ENCODE results near the gene ANKRD39. TPM values are rescaled to one million over a fixed set of nuclear protein-coding genes. Genes with fewer than 3 reads are reported as not detected.

The ANKRD39 gene
- total RNA-seq, 1 experiment from 2014 or later, result 19.3 TPM

DNA sequence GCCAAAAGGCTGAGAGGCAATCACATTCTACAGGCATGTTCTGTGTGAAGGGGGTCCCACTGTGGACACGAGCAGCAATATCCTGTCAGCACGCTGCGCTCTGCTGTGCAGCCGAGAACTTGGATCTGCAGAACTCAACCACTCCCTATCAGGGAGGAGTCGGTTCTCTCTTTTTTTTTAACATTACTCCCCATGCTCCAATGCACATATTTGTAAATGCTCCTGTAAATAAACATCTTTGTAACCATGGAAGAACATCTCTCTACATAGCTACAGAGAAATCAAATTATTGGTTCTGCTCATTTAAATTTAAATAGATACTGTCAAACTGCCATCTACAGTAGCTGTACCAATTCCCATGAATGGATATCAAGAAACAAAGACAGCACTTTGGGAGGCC, 11.0 kb downstream of the ANKRD39 start:
- TF ChIP-seq, protein P1, sequence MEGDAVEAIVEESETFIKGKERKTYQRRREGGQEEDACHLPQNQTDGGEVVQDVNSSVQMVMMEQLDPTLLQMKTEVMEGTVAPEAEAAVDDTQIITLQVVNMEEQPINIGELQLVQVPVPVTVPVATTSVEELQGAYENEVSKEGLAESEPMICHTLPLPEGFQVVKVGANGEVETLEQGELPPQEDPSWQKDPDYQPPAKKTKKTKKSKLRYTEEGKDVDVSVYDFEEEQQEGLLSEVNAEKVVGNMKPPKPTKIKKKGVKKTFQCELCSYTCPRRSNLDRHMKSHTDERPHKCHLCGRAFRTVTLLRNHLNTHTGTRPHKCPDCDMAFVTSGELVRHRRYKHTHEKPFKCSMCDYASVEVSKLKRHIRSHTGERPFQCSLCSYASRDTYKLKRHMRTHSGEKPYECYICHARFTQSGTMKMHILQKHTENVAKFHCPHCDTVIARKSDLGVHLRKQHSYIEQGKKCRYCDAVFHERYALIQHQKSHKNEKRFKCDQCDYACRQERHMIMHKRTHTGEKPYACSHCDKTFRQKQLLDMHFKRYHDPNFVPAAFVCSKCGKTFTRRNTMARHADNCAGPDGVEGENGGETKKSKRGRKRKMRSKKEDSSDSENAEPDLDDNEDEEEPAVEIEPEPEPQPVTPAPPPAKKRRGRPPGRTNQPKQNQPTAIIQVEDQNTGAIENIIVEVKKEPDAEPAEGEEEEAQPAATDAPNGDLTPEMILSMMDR (IDR thresholded peaks at IDR 0.05; ENCODE audit: insufficient read depth in 1 of 2, low read depth in 1 of 2, low read length in 1 of 2, severe bottlenecking in 1 of 2, unreplicated experiment in 1 of 2), result no peak
- Histone ChIP-seq H3K4me3 (ENCODE audit: low read depth, low read length) (no peak overlapping the region), H3K4me1 (peaks cover 3% of the 10 kb centered on the region; the same call in 1 of the 2 replicates), H3K27me3 (replicated peaks; ENCODE audit: control insufficient read depth, insufficient read depth, low read length) (no peaks in the 10 kb centered on the region), H3K9me3 (no peaks in the 10 kb centered on the region), H3K36me3 (ENCODE audit: control insufficient read depth, insufficient read depth, low read length) (peaks cover 4% of the 10 kb centered on the region)
- BruUV-seq (replicated peaks), result no TSS peak
- DNase-seq, result no peak
- intact Hi-C loops (cut with micrococcal nuclease; ENCODE audit: unreplicated experiment), result no loop called here
- Mint-ChIP-seq H3K27ac (ENCODE audit: unreplicated experiment) (no peak overlapping the region), H3K36me3 (ENCODE audit: insufficient read depth, unreplicated experiment) (peaks cover 55% of the 10 kb centered on the region), H3K27me3 (ENCODE audit: insufficient read depth, unreplicated experiment) (no peaks in the 10 kb centered on the region), H3K9me3 (ENCODE audit: unreplicated experiment) (no peaks in the 10 kb centered on the region), H3K4me1 (ENCODE audit: low read depth, unreplicated experiment) (no peaks in the 10 kb centered on the region), H3K4me3 (ENCODE audit: unreplicated experiment) (no peak overlapping the region)
- POLR2A ChIA-PET, result no interaction called here
- CTCF ChIA-PET, result interaction anchor here (0.7 kb wide), 1 partner anchor 122 kb away, joined by 6 read pairs; no protein-coding TSS in a partner anchor

DNA sequence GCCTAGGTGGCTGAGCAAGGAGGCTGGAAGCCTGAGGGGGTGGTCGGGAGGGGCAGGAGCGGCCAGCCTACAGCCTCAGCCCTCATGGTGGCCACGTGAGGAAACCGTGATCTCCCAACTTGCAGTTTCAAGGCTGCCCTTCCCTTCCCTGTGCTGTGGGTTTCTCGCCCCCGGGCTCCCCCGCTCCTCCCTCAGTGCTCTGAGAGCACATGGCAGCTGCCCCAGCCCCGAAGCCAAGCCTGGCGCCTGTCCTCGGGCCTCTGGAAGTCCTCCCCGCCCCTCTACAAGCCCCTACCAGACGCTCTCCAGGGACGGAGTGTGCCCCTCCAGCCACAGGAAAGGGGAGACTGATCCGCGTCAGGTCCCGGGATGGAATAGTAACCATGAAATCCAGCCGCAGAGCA, 13.4 kb downstream of the ANKRD39 start:
- H3K9me3 Mint-ChIP-seq (ENCODE audit: unreplicated experiment), result no peaks in the 10 kb centered on the region
- TF ChIP-seq, protein P1 (IDR thresholded peaks at IDR 0.05; ENCODE audit: insufficient read depth in 1 of 2, low read depth in 1 of 2, low read length in 1 of 2, severe bottlenecking in 1 of 2, unreplicated experiment in 1 of 2), result no peak
- Histone ChIP-seq H3K27me3 (replicated peaks; ENCODE audit: control insufficient read depth, insufficient read depth, low read length) (no peaks in the 10 kb centered on the region), H3K36me3 (ENCODE audit: control insufficient read depth, insufficient read depth, low read length) (peaks cover 2% of the 10 kb centered on the region), H3K4me3 (ENCODE audit: low read depth, low read length) (no peak overlapping the region), H3K9me3 (no peaks in the 10 kb centered on the region), H3K4me1 (peaks cover 3% of the 10 kb centered on the region; the same call in 1 of the 2 replicates)
- H3K4me3 Mint-ChIP-seq (ENCODE audit: unreplicated experiment), result no peak overlapping the region
- H3K27ac Mint-ChIP-seq (ENCODE audit: unreplicated experiment), result no peak overlapping the region
- H3K4me1 Mint-ChIP-seq (ENCODE audit: low read depth, unreplicated experiment), result no peaks in the 10 kb centered on the region
- intact Hi-C loops (cut with micrococcal nuclease; ENCODE audit: unreplicated experiment), result no loop called here
- no peaks in the 10 kb centered on the region for H3K27me3 Mint-ChIP-seq (ENCODE audit: insufficient read depth, unreplicated experiment)
- H3K36me3 Mint-ChIP-seq (ENCODE audit: insufficient read depth, unreplicated experiment), result peaks cover 73% of the 10 kb centered on the region
- ChIA-PET CTCF (interaction anchor here (0.6 to 0.7 kb wide), 2 partner anchors 14 to 248 kb away, joined by 6 to 7 read pairs; no protein-coding TSS in a partner anchor), POLR2A (no interaction called here)
- BruUV-seq (replicated peaks), result no TSS peak
- no peak for DNase-seq

DNA sequence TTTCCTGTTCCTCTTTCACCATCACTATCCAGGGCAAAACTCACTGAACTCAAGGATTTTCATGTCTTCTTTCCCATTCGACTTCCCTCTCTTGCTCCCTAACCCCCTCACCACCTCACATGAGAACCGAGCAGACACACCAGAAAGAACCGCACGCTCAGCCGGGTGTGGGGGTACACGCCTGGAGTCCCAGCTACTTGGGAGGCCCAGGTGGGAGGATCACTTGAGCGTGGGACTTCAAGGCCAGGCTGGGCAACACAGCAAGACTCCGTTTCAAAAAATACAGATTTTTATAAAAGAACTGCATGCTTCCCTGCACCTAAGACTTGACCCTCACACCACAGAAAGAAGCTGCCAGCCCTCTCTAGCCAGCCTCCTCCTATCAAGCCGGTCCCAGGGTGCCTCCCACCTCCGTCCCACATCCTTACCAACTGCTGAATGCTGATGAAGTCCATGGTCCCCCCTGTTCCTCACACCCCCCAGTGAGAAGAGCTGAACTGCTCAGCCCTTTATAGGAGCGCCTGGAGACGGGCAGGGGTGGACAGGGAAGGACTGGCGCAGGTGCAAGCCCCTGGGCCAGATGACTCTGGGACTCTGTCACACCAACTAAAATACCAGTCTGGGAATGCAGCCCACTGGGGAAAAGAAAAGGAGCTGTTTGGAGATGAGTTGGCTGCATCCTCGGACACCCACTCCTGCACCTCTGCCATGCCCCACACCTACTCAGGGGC, 14.1 kb downstream of the ANKRD39 start, which contains the start of gene ANKRD23:
ANKRD23 (minus strand) TSS at position 484 of the 731 bp plus-strand sequence; CDS start at position 455, 29 bp downstream.
- Histone ChIP-seq H3K27me3 (replicated peaks; ENCODE audit: control insufficient read depth, insufficient read depth, low read length) (no peaks in the 10 kb centered on the region), H3K4me3 (ENCODE audit: low read depth, low read length) (no peak within 1 kb of the TSS), H3K9me3 (no peaks in the 10 kb centered on the region), H3K36me3 (ENCODE audit: control insufficient read depth, insufficient read depth, low read length) (peaks cover 2% of the 10 kb centered on the region), H3K4me1 (peaks cover 3% of the 10 kb centered on the region; the same call in 1 of the 2 replicates)
- no TSS peak for BruUV-seq (replicated peaks)
- CTCF ChIA-PET, result no interaction called here
- peaks cover 79% of the 10 kb centered on the region for H3K36me3 Mint-ChIP-seq (ENCODE audit: insufficient read depth, unreplicated experiment)
- intact Hi-C loops (cut with micrococcal nuclease; ENCODE audit: unreplicated experiment), result no loop called here
- H3K4me1 Mint-ChIP-seq (ENCODE audit: low read depth, unreplicated experiment), result no peaks in the 10 kb centered on the region
- TF ChIP-seq, protein P1 (IDR thresholded peaks at IDR 0.05; ENCODE audit: insufficient read depth in 1 of 2, low read depth in 1 of 2, low read length in 1 of 2, severe bottlenecking in 1 of 2, unreplicated experiment in 1 of 2), result no peak
- no peaks in the 10 kb centered on the region for H3K9me3 Mint-ChIP-seq (ENCODE audit: unreplicated experiment)
- no peaks in the 10 kb centered on the region for H3K27me3 Mint-ChIP-seq (ENCODE audit: insufficient read depth, unreplicated experiment)
- POLR2A ChIA-PET, result interaction anchor here (1.4 kb wide), 1 partner anchor 23 kb away, joined by 3 read pairs; no protein-coding TSS in a partner anchor
- DNase-seq, result no peak
- H3K27ac Mint-ChIP-seq (ENCODE audit: unreplicated experiment), result peak within 1 kb of the TSS; percentile 45
- H3K4me3 Mint-ChIP-seq (ENCODE audit: unreplicated experiment), result no peak within 1 kb of the TSS
